Neutrophil (primary cell): ENCODE results near the gene CHST11.
A peak's percentile ranks its signal among the peaks of the same experiment; 100 is the strongest.

Source experiments
- H3K27ac ChIP-seq: fragments of 200-600 bp; sonication (generic); 2 replicates; pipeline ENCODE4 v1.5.1; 2016; ENCODE audit warnings: mild to moderate bottlenecking, moderate library complexity
- H3K27me3 ChIP-seq: fragments of 200-600 bp; sonication (generic); 2 replicates; pipeline ENCODE4 v1.6.0; 2016; ENCODE audit warnings: mild to moderate bottlenecking
- H3K36me3 ChIP-seq: fragments of 200-600 bp; sonication (generic); 2 replicates; pipeline ENCODE4 v1.5.1; 2017
- H3K4me1 ChIP-seq, 2 experiments: fragments of 200-600 bp in 1 of 2; sonication (generic) in 1 of 2; 1 replicate in 1 of 2; 2 replicates in 1 of 2; pipeline versions ENCODE4 v1.5.1 to v1.6.1; 2013 to 2016; ENCODE audit warnings: low read depth in 1 of 2, low read length in 1 of 2, mild to moderate bottlenecking in 1 of 2, moderate library complexity in 1 of 2; ENCODE audit not compliant: control insufficient read depth in 1 of 2, insufficient read depth in 1 of 2
- H3K4me3 ChIP-seq, 2 experiments: fragments of 200-600 bp in 1 of 2; sonication (generic) in 1 of 2; 1 replicate in 1 of 2; 2 replicates in 1 of 2; pipeline ENCODE4 v1.5.1; 2013 to 2016; ENCODE audit warnings: low read depth in 1 of 2, low read length in 1 of 2, mild to moderate bottlenecking in 1 of 2, moderate library complexity in 1 of 2
- H3K9me3 ChIP-seq: fragments of 200-600 bp; sonication (generic); 2 replicates; pipeline ENCODE4 v1.5.1; 2016
- CTCF ChIP-seq: fragments of 200-600 bp; sonication (generic); IDR thresholded peaks from 2 replicates; pipeline ENCODE4 v1.5.1; 2016; ENCODE audit warnings: antibody characterized with exemption

The CHST11 gene

GRCh38 chr12:104689635-104690034 is 232.9 kb downstream of the CHST11 start:
- Histone ChIP-seq H3K4me3 (peak overlapping the region in 1 of 2 experiments; percentile 28), H3K27ac (peak overlapping the region; percentile 92), H3K36me3 (no peaks in the 10 kb centered on the region), H3K27me3 (no peaks in the 10 kb centered on the region), H3K4me1 (peaks cover 82 to 87% of the 10 kb centered on the region in 2 experiments), H3K9me3 (no peaks in the 10 kb centered on the region)
- no peak for TF ChIP-seq CTCF

- H3K27ac ChIP-seq: peak overlapping the region; percentile 60
- peaks cover 77% of the 10 kb centered on the region in 2 experiments for H3K4me1 ChIP-seq
- TF ChIP-seq CTCF: no peak
- no peaks in the 10 kb centered on the region for H3K9me3 ChIP-seq
- no peaks in the 10 kb centered on the region for H3K27me3 ChIP-seq
- H3K4me3 ChIP-seq: no peak overlapping the region
- no peaks in the 10 kb centered on the region for H3K36me3 ChIP-seq
Observed at GRCh38 chr12:104691721-104692556, 235.2 kb downstream of the CHST11 start.

DNA sequence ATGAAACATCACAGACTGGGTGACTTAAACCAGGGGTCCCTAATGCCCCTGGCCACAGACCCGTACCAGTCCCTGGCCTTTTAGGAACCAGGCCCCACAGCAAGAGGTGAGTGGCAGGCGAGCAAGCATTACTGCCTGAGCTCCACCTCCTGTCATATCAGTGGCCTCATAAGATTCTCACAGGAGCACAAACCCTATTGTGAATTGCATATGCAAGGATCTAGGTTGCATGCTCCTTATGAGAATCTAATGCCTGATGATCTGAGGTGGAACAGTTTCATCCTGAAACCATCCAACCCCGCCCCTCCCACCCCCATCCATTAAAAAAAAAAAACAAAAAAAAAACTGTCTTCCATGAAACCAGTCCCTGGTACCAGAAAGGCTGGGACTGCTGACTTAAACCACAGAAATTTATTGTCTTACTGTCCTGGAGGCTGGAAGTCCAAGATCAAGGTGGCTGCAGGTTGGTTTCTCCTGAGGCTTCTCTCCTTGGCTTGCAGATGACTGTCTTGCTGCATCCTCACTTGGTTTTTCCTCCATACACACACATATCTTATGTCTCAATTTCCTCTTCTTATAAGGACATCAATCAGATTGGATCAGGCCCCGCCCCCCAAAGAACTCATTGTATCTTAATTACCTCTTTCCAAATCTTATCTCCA is 235.9 kb downstream of the CHST11 start:
- Histone ChIP-seq H3K27ac (peak overlapping the region; percentile 60), H3K4me1 (peaks cover 70% of the 10 kb centered on the region in 2 experiments), H3K27me3 (no peaks in the 10 kb centered on the region), H3K9me3 (no peaks in the 10 kb centered on the region), H3K4me3 (no peak overlapping the region), H3K36me3 (no peaks in the 10 kb centered on the region)
- TF ChIP-seq CTCF: no peak

DNA sequence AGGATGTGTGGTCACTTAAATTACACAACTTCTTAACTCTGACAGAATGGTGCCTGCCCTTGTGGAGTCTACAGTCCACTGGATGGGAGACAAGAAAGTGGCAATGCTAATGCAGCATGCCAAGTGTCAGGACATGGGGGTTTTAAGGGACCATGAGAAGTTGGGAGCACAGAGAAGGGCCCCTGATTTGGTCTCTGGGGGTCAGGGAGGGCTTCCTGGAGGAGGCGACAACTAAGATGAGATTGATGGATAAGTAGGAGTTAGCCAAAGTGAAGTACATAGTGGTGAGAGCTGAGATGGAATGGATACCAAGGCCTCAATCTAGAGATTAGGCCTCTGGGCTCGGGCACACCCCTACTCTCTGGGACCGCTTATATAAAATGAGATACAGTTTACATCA is 236.7 kb downstream of the CHST11 start:
- Histone ChIP-seq H3K9me3 (no peaks in the 10 kb centered on the region), H3K4me1 (peaks cover 62% of the 10 kb centered on the region in 2 experiments), H3K27me3 (no peaks in the 10 kb centered on the region), H3K27ac (no peak overlapping the region), H3K4me3 (no peak overlapping the region), H3K36me3 (no peaks in the 10 kb centered on the region)
- TF ChIP-seq CTCF: no peak

- TF ChIP-seq CTCF: no peak
- Histone ChIP-seq H3K4me1 (peaks cover 55% of the 10 kb centered on the region in 2 experiments), H3K4me3 (no peak overlapping the region), H3K27ac (peak overlapping the region; percentile 54), H3K27me3 (no peaks in the 10 kb centered on the region), H3K36me3 (no peaks in the 10 kb centered on the region), H3K9me3 (no peaks in the 10 kb centered on the region)
Observed at GRCh38 chr12:104694161-104694560, 237.4 kb downstream of the CHST11 start.
